OCI-LY1 (cell line): ENCODE data around the gene OR10G3.

ENCODE experiments used
- H2AFZ ChIP-seq: fragments of 200-600 bp; sonication (generic), shearing (Covaris generic); 2 replicates; pipeline ENCODE4 v1.6.0; 2014; ENCODE audit warnings: antibody characterized with exemption, mild to moderate bottlenecking, low read length
- H3F3A ChIP-seq: fragments of 200-600 bp; sonication (generic), shearing (Covaris generic); 2 replicates; pipeline ENCODE4 v1.6.0; 2014; ENCODE audit warnings: mild to moderate bottlenecking, antibody characterized with exemption, low read length, moderate library complexity; ENCODE audit not compliant: insufficient read depth
- H3K27ac ChIP-seq: fragments of 200-600 bp; sonication (generic); 2 replicates; pipeline ENCODE4 v1.5.1; 2014; ENCODE audit warnings: low read length, mixed run types, mild to moderate bottlenecking, low read depth; ENCODE audit not compliant: poor library complexity, severe bottlenecking
- H3K27me3 ChIP-seq: fragments of 200-600 bp; sonication (generic); 2 replicates; pipeline ENCODE4 v1.6.0; 2014; ENCODE audit warnings: antibody characterized with exemption, mild to moderate bottlenecking, low read length, moderate library complexity; ENCODE audit not compliant: insufficient read depth
- H3K36me3 ChIP-seq: fragments of 200-600 bp; sonication (generic); 2 replicates; pipeline ENCODE4 v1.6.1; 2014; ENCODE audit warnings: mild to moderate bottlenecking, antibody characterized with exemption, low read length, moderate library complexity, mixed read lengths; ENCODE audit not compliant: insufficient read depth
- H3K4me1 ChIP-seq: fragments of 200-600 bp; sonication (generic); 2 replicates; pipeline ENCODE4 v1.5.1; 2014; ENCODE audit warnings: mild to moderate bottlenecking, low read length, moderate library complexity; ENCODE audit not compliant: insufficient read depth, severe bottlenecking
- H3K4me2 ChIP-seq: fragments of 200-600 bp; sonication (generic), shearing (Covaris generic); 2 replicates; pipeline ENCODE4 v1.6.1; 2014; ENCODE audit warnings: low read length
- H3K4me3 ChIP-seq: fragments of 200-600 bp; sonication (generic); 2 replicates; pipeline ENCODE4 v1.5.1; 2014; ENCODE audit warnings: low read length, low read depth, mild to moderate bottlenecking, mixed read lengths; ENCODE audit not compliant: poor library complexity, severe bottlenecking
- H3K79me2 ChIP-seq: fragments of 200-600 bp; shearing (Covaris generic); 2 replicates; pipeline ENCODE4 v1.6.1; 2016; ENCODE audit warnings: mixed run types, low read length, mixed read lengths; ENCODE audit not compliant: insufficient read depth
- H3K9ac ChIP-seq: fragments of 200-600 bp; sonication (generic), shearing (Covaris generic); 2 replicates; pipeline ENCODE4 v1.6.1; 2014; ENCODE audit warnings: mild to moderate bottlenecking, low read length, mixed read lengths
- H3K9me2 ChIP-seq: fragments of 200-600 bp; sonication (generic), shearing (Covaris generic); 2 replicates; pipeline ENCODE4 v1.6.1; 2014; ENCODE audit warnings: low read depth, mild to moderate bottlenecking, low read length, mixed read lengths
- H3K9me3 ChIP-seq: fragments of 200-600 bp; shearing (Covaris generic); 2 replicates; pipeline ENCODE4 v1.6.1; 2014; ENCODE audit warnings: low read length, mixed read lengths
- H4K20me1 ChIP-seq: fragments of 200-600 bp; sonication (generic), shearing (Covaris generic); 2 replicates; pipeline ENCODE4 v1.6.0; 2016; ENCODE audit warnings: mild to moderate bottlenecking, low read length; ENCODE audit not compliant: insufficient read depth
- EZH2 ChIP-seq: fragments of 200-600 bp; sonication (generic), shearing (Covaris generic); IDR thresholded peaks from 2 replicates; pipeline ENCODE4 v1.8.0; 2017; ENCODE audit warnings: borderline replicate concordance, mixed run types, mild to moderate bottlenecking, antibody characterized with exemption, low read length, moderate library complexity, mixed read lengths
- TF ChIP-seq, protein P1 (sequence below): fragments of 200-600 bp; sonication (generic), shearing (Covaris generic); IDR thresholded peaks from 2 replicates; pipeline ENCODE4 v1.5.1; 2017; ENCODE audit warnings: mild to moderate bottlenecking, antibody characterized with exemption, low read length, moderate library complexity, mixed read lengths

Gene OR10G3

DNA sequence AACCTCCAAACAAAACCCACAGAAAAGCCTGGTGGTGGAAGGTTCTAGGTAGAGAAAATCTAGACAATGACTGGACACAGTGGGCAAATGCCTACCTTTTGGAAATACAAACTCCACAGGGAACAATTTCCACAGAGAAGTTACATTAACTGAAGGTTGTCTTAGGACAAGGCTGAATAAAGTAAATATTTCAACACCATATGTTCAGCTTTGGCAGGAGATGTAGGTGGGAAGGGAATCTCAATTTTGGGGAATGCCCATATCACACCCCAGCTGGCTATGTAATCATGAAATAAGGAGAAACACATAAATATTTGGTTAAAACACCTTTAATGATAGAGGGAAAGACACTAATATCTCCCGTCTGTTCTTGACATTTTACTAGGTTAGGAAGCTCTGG, 59.1 kb downstream of the OR10G3 start:
- Histone ChIP-seq H3K9ac (no peak overlapping the region), H3K4me1 (peaks cover 4% of the 10 kb centered on the region), H3K4me2 (no peak overlapping the region), H3K79me2 (no peaks in the 10 kb centered on the region), H3K9me2 (no peaks in the 10 kb centered on the region), H2AFZ (no peak overlapping the region), H3K27ac (no peak overlapping the region), H3K4me3 (no peak overlapping the region), H4K20me1 (no peaks in the 10 kb centered on the region), H3K36me3 (no peaks in the 10 kb centered on the region), H3F3A (no peaks in the 10 kb centered on the region), H3K27me3 (no peaks in the 10 kb centered on the region; the same call in 1 of the 2 replicates), H3K9me3 (no peaks in the 10 kb centered on the region)
- TF ChIP-seq EZH2, result no peak
- TF ChIP-seq, protein P1, sequence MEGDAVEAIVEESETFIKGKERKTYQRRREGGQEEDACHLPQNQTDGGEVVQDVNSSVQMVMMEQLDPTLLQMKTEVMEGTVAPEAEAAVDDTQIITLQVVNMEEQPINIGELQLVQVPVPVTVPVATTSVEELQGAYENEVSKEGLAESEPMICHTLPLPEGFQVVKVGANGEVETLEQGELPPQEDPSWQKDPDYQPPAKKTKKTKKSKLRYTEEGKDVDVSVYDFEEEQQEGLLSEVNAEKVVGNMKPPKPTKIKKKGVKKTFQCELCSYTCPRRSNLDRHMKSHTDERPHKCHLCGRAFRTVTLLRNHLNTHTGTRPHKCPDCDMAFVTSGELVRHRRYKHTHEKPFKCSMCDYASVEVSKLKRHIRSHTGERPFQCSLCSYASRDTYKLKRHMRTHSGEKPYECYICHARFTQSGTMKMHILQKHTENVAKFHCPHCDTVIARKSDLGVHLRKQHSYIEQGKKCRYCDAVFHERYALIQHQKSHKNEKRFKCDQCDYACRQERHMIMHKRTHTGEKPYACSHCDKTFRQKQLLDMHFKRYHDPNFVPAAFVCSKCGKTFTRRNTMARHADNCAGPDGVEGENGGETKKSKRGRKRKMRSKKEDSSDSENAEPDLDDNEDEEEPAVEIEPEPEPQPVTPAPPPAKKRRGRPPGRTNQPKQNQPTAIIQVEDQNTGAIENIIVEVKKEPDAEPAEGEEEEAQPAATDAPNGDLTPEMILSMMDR, result no peak

DNA sequence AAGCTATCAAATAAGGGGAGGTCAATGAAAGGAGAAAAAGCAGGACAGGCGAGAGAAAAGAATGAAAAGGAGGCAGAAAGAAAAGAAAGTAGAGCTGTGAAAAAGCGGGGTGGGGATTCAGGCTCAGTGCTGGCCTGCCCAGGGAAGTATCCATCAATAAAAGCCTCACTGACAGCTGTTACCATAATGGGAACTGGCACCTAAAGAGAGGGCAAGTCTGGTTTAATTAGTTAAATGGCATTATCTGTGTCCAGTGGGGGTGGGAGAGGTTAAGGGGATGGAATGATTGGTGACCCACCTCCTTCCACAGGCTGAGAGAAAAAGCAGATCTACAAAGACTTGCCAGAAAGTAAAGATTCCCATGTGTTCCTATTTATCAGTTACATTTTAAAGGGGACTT, 61.2 kb downstream of the OR10G3 start:
- H3K9ac ChIP-seq, result no peak overlapping the region
- H3K79me2 ChIP-seq, result no peaks in the 10 kb centered on the region
- H3K36me3 ChIP-seq, result no peaks in the 10 kb centered on the region
- no peaks in the 10 kb centered on the region for H4K20me1 ChIP-seq
- H3K4me3 ChIP-seq, result no peak overlapping the region
- H2AFZ ChIP-seq, result no peak overlapping the region
- no peak overlapping the region for H3K27ac ChIP-seq
- no peaks in the 10 kb centered on the region for H3K4me1 ChIP-seq
- no peak overlapping the region for H3K4me2 ChIP-seq
- H3K9me3 ChIP-seq, result no peaks in the 10 kb centered on the region
- TF ChIP-seq, protein P1, result no peak
- TF ChIP-seq EZH2, result no peak
- H3K9me2 ChIP-seq, result no peaks in the 10 kb centered on the region
- no peaks in the 10 kb centered on the region for H3F3A ChIP-seq
- H3K27me3 ChIP-seq, result no peaks in the 10 kb centered on the region
